Activated naive CD8-positive, alpha-beta T cell (primary cell): Measurements from ENCODE around the gene KANTR.

Experiments used
- H3K27ac Mint-ChIP-seq: one replicate; pipeline ENCODE4 v1.8.0; 2021; ENCODE audit warnings: mixed read lengths
- H3K27me3 Mint-ChIP-seq: one replicate; pipeline ENCODE4 v1.8.0; 2021; ENCODE audit warnings: mixed read lengths
- H3K36me3 Mint-ChIP-seq: one replicate; pipeline ENCODE4 v1.8.0; 2021; ENCODE audit warnings: mixed read lengths
- H3K4me1 Mint-ChIP-seq: one replicate; pipeline ENCODE4 v1.8.0; 2021; ENCODE audit warnings: low read depth, mixed read lengths
- H3K4me3 Mint-ChIP-seq: one replicate; pipeline ENCODE4 v1.8.0; 2021; ENCODE audit warnings: mild to moderate bottlenecking, mixed read lengths
- H3K9me3 Mint-ChIP-seq: one replicate; pipeline ENCODE4 v1.8.0; 2021; ENCODE audit warnings: low read depth, mixed read lengths

Gene KANTR

DNA sequence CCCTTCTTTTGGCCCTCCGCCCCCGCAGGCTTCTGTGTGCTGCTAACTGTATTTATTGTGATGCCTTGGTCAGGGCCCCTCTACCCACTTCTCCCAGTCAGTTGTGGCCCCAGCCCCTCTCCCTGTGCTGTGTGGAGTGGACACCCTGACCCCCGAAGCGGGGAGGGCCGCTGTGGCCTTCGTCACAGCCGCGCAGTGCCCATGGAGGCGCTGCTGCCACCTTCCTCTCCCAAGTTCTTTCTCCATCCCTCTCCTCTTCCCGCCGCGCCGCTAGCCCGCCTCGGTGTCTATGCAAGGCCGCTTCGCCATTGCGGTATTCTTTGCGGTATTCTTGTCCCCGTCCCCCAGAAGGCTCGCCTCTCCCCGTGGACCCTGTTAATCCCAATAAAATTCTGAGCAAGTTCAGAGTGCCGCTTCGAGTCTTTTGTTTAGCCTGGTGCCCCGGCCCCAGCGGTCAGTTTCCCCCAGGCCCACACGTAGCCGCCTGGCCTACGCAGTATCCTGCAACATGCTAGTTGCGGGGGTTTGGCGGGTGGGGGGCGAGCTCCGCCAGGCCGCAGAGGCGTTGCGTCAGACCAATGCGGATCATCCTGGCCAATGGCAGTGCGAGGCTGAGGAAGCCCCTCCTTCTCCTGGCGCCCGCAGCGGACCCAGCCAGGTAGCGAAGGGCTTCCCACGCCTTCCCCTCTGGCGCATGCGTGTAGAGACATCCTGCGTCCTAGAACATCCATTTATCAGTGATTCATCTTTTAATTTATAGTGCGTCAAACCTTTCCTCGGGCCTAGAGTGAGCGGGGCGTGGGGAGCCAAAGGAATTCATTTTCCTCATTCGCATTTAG is 5.6 kb upstream of the KANTR start:
- Mint-ChIP-seq H3K4me1 (peaks cover 55% of the 10 kb centered on the region), H3K4me3 (peak overlapping the region; percentile 93), H3K36me3 (peaks cover 6% of the 10 kb centered on the region), H3K9me3 (no peaks in the 10 kb centered on the region), H3K27ac (peak overlapping the region; percentile 96), H3K27me3 (no peaks in the 10 kb centered on the region)

DNA sequence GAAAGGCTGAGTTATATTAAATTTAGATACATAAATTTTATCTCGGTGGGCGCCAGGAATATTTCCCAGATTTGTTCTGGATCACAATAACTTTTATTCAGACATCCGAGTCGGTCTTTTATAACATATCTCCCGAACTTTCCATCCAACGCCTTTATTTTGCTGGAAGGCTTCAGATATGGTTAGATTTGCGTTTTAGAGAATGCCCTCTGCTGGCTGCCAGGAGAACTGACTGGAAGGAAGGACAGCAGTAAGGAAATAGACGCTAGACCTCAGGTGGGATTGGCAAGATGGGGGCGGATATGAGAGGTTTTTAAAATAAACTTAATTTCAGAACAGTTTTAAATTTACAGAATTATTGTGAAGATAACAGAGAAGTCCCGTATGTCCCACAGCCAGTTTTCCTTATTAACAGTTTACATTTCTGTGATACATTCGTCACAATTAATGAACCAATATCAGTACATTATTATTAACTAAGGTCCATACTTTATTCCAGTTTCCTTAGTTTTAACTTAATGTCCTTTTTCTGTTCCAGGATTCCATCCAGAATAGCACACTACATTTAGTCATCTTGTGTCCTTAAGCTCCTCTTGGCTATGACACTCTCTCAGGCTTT is 4.6 kb upstream of the KANTR start:
- peaks cover 5% of the 10 kb centered on the region for H3K36me3 Mint-ChIP-seq
- no peaks in the 10 kb centered on the region for H3K27me3 Mint-ChIP-seq
- H3K4me3 Mint-ChIP-seq, result peak overlapping the region; percentile 93
- H3K27ac Mint-ChIP-seq, result peak overlapping the region; percentile 46
- peaks cover 45% of the 10 kb centered on the region for H3K4me1 Mint-ChIP-seq
- no peaks in the 10 kb centered on the region for H3K9me3 Mint-ChIP-seq

DNA sequence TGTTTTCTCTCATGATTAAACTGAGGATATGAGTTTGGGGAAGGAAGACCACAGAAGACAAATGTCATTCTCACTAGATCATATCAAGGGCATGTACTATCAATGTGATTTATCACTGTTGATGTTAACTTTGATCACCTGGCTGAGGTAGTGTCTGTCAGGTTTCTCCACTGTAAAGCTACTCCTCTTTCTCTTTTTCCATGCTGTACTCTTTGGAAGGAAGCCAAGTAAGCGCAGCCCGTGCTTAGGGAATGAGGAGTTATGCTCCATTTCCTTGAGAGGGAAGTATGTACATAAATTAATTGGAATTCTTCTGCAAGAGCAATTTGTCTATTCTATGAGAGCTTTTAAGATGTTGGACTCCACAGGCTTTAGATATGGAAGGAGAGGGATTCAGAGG is 4.0 kb upstream of the KANTR start:
- H3K27me3 Mint-ChIP-seq, result no peaks in the 10 kb centered on the region
- no peak overlapping the region for H3K27ac Mint-ChIP-seq
- peaks cover 45% of the 10 kb centered on the region for H3K4me1 Mint-ChIP-seq

DNA sequence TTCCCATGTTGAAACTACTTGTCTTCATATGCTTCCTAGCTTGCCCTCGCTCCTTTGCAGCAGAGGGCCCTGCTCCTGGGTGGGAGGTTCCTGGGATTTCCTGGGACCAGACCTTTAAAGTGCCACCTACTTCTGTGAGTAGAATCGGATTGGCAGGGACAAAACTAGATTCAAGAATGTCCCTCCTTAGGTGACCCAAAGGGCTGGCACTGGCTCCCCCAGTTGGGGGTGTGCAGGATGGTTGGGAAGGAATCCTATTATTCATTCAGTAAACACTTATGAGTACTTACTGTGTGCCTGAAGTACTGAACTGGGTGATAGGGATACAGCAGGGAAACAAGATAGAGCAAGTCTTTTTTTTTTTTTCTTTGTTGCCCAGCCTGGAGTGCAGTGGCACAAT is 2.6 kb upstream of the KANTR start:
- H3K36me3 Mint-ChIP-seq, result no peaks in the 10 kb centered on the region
- no peak overlapping the region for H3K27ac Mint-ChIP-seq
- peaks cover 41% of the 10 kb centered on the region for H3K4me1 Mint-ChIP-seq
- H3K9me3 Mint-ChIP-seq, result no peaks in the 10 kb centered on the region
- no peaks in the 10 kb centered on the region for H3K27me3 Mint-ChIP-seq
- no peak overlapping the region for H3K4me3 Mint-ChIP-seq

More for the DNA sequence above, 4.0 kb upstream of the KANTR start:
- Mint-ChIP-seq H3K36me3 (peaks cover 4% of the 10 kb centered on the region), H3K4me3 (no peak overlapping the region), H3K9me3 (no peaks in the 10 kb centered on the region)

DNA sequence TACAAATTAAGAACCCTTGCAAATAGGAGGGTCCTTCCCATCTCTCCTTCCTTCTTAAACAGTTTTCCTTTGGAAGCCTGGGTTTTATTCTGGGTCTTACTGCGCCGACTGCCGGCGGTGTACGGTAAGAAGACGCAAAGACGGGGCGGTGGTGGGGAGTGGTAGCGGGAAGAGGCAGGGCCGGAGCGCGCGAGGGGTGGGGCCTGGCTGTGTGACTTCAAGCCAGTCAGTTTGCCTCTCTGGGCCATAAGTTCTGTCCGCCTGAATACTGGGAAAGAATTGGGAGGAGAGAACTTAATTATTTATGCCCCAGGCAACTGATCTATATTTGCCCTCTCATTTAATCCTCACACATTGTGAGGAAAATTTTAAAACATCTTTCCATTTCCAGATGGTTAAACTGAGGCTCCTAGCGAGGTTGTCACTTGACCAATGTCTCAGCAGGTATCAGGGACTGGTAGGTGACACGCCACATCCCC is 726 bp upstream of the KANTR start:
- Mint-ChIP-seq H3K9me3 (no peaks in the 10 kb centered on the region), H3K27ac (peak overlapping the region; percentile 90), H3K4me1 (peaks cover 28% of the 10 kb centered on the region), H3K27me3 (no peaks in the 10 kb centered on the region), H3K36me3 (no peaks in the 10 kb centered on the region), H3K4me3 (peak overlapping the region; percentile 92)

DNA sequence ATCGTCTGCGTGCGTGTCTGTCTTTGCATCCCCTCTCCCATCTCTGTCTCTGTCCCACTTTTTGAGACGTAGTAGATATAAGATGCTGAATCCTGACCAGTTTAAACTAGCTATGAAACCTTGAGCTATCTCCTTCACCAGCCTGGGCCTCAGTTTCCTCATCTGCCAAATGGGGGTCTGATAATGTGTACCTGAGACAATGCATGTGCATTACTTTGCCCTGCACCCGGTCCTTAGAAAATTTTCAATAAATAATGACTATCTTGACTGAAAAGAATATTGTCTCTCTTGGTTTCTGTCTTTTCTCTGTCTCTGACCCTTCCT is 602 bp downstream of the KANTR start:
- Mint-ChIP-seq H3K27ac (peak overlapping the region; percentile 85), H3K36me3 (no peaks in the 10 kb centered on the region)

DNA sequence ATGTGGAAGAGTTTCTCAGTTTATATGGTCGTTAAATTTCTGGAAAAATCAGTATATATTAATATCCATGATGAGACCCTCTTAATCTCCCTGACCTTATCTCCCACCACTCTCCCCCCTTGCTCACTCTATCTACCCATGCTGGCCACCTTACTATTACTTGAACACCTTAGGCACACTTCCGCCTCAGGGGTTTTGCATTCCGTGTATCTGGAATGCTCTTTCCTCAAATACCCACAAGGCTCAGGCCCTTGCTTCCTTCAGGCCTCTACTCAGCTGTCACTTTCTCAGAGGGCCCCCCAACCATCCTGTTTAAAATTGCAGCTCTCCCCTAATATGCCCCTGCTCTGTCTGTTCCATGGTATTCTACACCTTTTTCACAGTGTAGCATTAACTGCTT is 1.9 kb downstream of the KANTR start:
- peak overlapping the region; percentile 63 for H3K4me3 Mint-ChIP-seq
- H3K36me3 Mint-ChIP-seq, result no peaks in the 10 kb centered on the region
- no peaks in the 10 kb centered on the region for H3K27me3 Mint-ChIP-seq

More for the DNA sequence above, 602 bp downstream of the KANTR start:
- H3K4me1 Mint-ChIP-seq, result peaks cover 17% of the 10 kb centered on the region
- H3K4me3 Mint-ChIP-seq, result peak overlapping the region; percentile 92
- no peaks in the 10 kb centered on the region for H3K9me3 Mint-ChIP-seq
- no peaks in the 10 kb centered on the region for H3K27me3 Mint-ChIP-seq

DNA sequence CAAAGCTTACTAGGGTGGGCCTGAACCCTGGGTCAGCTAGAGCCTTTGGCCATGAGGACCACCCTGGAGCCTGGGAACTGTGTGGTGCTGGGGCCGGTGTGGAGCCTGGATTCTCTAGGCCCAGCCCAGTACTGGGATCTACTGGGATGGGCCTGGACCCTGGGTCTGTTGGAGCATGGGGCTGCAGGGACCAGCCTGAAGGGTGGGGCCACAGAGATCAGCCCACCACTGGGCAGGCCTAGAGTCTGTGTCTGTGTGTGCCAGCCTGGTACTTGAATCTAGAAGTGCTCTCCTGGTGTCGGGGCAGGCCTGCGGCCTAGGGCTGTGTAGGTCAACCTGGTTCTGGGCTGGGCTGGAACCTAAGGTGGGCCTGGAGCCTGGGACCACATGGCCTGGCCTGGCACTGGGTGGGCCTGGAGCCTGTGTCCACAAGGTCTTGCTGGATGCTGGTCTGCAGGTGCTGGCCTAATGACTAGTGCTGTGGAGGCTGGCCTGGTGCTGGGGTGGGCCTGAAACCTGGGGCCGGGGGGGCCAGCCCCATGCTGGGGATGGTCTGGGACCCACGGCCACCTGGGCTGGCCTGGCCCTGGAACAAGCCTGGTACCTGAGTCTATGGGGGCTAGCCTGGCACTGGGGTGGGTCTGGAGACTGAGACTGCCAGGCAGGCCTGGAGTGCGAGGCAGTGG is 21.1 kb downstream of the KANTR start:
- peaks cover 3% of the 10 kb centered on the region for H3K36me3 Mint-ChIP-seq
- H3K27ac Mint-ChIP-seq, result no peak overlapping the region
- H3K9me3 Mint-ChIP-seq, result no peaks in the 10 kb centered on the region
- no peaks in the 10 kb centered on the region for H3K4me1 Mint-ChIP-seq
- H3K27me3 Mint-ChIP-seq, result no peaks in the 10 kb centered on the region
- H3K4me3 Mint-ChIP-seq, result no peak overlapping the region

More for the DNA sequence above, 1.9 kb downstream of the KANTR start:
- Mint-ChIP-seq H3K4me1 (peaks cover 17% of the 10 kb centered on the region), H3K9me3 (no peaks in the 10 kb centered on the region), H3K27ac (no peak overlapping the region)

DNA sequence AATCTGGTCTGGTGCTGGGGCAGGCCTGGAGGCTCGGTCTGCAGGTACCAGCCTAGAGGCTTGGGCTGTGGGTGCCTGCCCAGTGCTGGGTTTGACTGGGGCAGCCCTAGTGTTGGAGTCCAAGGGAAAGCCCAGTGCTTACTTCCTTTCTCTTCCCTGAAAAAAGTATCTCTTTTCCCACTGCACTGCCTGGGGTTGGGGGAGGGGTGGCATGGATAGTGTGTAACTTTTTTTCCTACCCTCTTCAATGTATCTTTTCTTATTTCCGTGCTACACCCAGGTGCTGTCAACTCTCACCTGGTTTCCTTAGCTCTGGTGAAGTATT is 21.6 kb downstream of the KANTR start:
- Mint-ChIP-seq H3K4me1 (no peaks in the 10 kb centered on the region), H3K27me3 (no peaks in the 10 kb centered on the region), H3K27ac (no peak overlapping the region), H3K9me3 (no peaks in the 10 kb centered on the region), H3K36me3 (peaks cover 3% of the 10 kb centered on the region), H3K4me3 (no peak overlapping the region)

DNA sequence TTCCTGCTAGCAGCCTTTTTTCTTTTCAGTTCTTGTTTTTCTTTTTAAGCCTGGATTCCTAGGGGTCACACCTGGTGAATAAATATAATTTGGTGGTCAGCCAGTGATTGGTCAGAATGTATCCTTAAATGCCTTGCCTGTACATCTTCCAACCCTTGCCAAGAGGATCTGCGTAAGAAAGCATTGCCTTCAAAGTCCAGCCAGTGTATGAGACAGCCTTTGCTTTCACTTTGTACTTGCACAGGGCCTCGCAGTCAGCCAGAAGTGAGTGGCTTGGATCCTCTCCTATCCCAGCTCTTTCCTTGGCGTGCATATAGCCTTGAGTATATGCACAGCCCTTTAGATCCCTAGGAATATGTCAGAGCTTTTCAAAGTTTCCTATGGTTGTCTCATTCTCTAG is 22.2 kb downstream of the KANTR start:
- Mint-ChIP-seq H3K27ac (no peak overlapping the region), H3K4me1 (no peaks in the 10 kb centered on the region), H3K9me3 (no peaks in the 10 kb centered on the region), H3K36me3 (peaks cover 3% of the 10 kb centered on the region), H3K27me3 (no peaks in the 10 kb centered on the region), H3K4me3 (no peak overlapping the region)

DNA sequence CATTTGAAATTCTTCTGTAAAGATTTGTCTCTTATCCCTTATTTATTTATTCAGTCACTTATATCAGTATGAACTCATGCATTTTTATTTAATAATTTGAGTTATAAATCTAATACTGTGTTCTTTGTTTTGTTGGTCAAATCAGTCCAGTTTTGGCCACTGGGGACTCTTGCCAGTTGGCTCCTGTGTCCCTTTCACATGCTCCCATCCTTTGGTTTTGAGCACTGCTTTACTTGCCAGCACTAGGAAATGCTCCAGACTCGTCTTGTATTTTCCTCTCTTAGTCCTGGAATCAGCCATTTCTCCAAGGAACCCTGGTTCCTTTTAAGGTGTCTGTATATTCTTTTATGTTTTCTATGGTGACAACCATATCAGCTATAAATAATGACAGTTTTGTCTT is 28.1 kb downstream of the KANTR start:
- Mint-ChIP-seq H3K4me1 (peaks cover 12% of the 10 kb centered on the region), H3K36me3 (peaks cover 5% of the 10 kb centered on the region), H3K9me3 (no peaks in the 10 kb centered on the region), H3K4me3 (no peak overlapping the region), H3K27ac (no peak overlapping the region), H3K27me3 (no peaks in the 10 kb centered on the region)

DNA sequence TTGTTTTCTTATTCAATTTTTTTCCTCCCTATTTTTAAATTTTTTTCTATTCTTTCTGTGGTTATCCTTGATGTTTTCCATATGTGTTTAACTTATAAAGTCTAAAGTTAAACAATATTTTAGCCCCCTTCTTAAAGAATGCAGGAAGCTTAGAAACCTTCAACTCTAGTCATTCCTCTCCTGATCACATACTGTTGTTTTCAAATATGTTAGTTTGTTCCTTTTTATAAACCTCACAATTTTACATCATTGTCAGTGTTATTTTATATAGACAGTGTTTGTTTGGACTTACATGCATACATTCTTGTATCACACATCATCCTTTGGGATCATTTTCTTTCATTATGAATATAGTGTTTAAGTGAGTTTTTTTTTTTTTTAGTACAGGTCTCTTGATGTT is 31.6 kb downstream of the KANTR start:
- Mint-ChIP-seq H3K4me1 (peaks cover 12% of the 10 kb centered on the region), H3K27me3 (no peaks in the 10 kb centered on the region), H3K9me3 (no peaks in the 10 kb centered on the region), H3K27ac (no peak overlapping the region), H3K4me3 (no peak overlapping the region), H3K36me3 (peaks cover 5% of the 10 kb centered on the region)

DNA sequence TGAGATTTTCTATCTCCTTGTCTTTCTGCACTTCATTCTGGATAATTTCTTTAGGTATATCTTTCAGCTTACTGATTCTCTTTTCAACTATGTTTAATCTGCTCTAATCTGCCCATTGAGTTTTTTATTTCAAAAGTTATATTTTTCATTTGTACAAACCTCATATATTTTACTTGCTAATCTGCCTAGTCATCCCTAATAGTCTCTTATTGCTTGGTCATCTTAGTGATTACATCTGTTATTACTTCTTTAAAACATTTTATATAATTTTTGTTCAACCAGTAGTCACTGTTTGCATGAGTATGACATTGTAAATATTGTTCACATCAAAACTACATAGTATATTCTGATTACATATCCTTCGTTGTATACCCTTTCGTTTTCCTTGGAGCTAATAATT is 32.4 kb downstream of the KANTR start:
- Mint-ChIP-seq H3K27me3 (no peaks in the 10 kb centered on the region), H3K9me3 (no peaks in the 10 kb centered on the region), H3K4me1 (peaks cover 12% of the 10 kb centered on the region), H3K27ac (no peak overlapping the region), H3K4me3 (no peak overlapping the region), H3K36me3 (peaks cover 5% of the 10 kb centered on the region)

DNA sequence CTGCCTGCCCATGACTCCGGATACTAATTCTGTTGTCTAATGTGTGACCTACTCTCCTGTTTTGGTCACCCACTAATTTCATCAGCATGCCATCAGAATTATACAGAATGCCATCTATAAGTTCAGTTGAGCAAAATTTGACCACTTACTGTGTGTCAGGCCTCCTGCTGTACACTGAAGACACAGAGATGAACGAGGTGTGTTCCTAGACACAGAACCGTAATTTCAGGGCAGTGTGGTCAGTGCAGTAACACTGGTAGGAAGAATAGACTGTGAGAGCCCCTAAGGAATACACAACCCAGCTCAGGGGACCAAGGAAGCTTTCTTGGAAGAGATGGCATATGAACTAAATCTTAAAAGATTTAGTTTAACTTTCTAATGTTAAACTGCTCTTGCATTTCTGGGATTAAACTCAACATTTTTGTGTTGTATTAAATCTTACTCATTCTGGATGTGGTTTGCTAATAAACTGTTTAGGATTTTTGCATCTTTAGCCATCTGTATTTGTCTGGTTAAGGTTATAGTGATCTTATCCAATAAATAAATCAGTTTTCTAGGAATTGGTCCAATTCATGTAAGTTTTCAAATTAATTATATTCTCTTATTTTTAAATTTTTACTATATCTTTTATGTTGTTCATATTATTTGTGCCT is 34.3 kb downstream of the KANTR start:
- H3K4me1 Mint-ChIP-seq, result peaks cover 10% of the 10 kb centered on the region
- peaks cover 5% of the 10 kb centered on the region for H3K36me3 Mint-ChIP-seq
- H3K27me3 Mint-ChIP-seq, result no peaks in the 10 kb centered on the region
- H3K4me3 Mint-ChIP-seq, result no peak overlapping the region
- no peak overlapping the region for H3K27ac Mint-ChIP-seq
- H3K9me3 Mint-ChIP-seq, result no peaks in the 10 kb centered on the region

DNA sequence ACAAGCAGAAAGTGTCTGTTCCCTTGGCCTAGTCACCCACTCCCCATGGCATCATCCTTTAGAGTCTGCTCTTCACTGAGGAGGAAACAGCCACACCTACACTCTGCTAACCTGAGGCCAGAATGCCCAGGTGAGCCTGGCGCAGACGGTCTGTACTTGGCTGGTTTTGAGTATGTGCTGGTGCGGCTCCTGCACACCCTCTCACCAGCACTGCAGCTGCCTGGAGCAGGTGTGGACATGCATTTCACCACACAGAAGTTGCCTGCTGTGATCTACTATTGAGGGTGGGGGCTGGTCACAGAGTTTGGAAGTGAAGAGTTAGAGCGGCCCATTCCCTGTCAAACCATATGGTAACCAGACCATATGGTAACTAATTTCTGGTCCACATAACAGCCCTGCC is 39.5 kb downstream of the KANTR start:
- H3K4me1 Mint-ChIP-seq, result no peaks in the 10 kb centered on the region
- H3K27ac Mint-ChIP-seq, result no peak overlapping the region
- H3K27me3 Mint-ChIP-seq, result no peaks in the 10 kb centered on the region
- peaks cover 3% of the 10 kb centered on the region for H3K36me3 Mint-ChIP-seq
- no peak overlapping the region for H3K4me3 Mint-ChIP-seq
- H3K9me3 Mint-ChIP-seq, result no peaks in the 10 kb centered on the region
